Pancreas (tissue), 10 donors: ENCODE measurements around the gene RALGDS. TPM values are rescaled to one million over a fixed set of nuclear protein-coding genes. Genes with fewer than 3 reads are reported as not detected.
A peak's percentile ranks its signal among the peaks of the same experiment; 100 is the strongest.
"Not testable (repeated sequence)": the region's sequence is repeated elsewhere in the genome, so short reads cannot be mapped to it uniquely, and the experiment has no call there.

Experiments
- ATAC-seq, 4 donors: fragments of 200-7000 bp; cut with Tn5 transposase; one replicate each; pipeline versions ENCODE4 v1.8.0 to v1.9.1; 2020; ENCODE audit warnings: mild to moderate bottlenecking in 4 of 4, moderate library complexity in 4 of 4
- DNase-seq, 6 donors: peaks; one replicate each; pipeline ENCODE4 v3.0.0-alpha.2; 2020
- FAIRE-seq: peaks from 2 replicates; lab custom pipeline; 2012; peaks lifted over from hg19 to GRCh38; lab: Jason Lieb, UNC
- H3K27ac ChIP-seq, 4 donors: fragments of 200-600 bp; sonication (generic); 1 replicate in 3 of 4; 2 replicates in 1 of 4; pipeline versions ENCODE4 v1.5.0 to v1.8.0; 2020
- H3K27me3 ChIP-seq, 4 donors: fragments of 200-600 bp; one replicate each; pipeline ENCODE4 v1.8.0; 2021
- H3K36me3 ChIP-seq, 3 donors: fragments of 200-600 bp; sonication (generic) in 1 of 3; one replicate each; pipeline versions ENCODE4 v1.5.0 to v1.8.0; 2020 to 2021
- H3K4me1 ChIP-seq, 3 donors: fragments of 200-600 bp; one replicate each; pipeline ENCODE4 v1.8.0; 2021
- H3K4me3 ChIP-seq, 4 donors: fragments of 200-600 bp; sonication (generic) in 2 of 4; one replicate each; pipeline versions ENCODE4 v1.5.0 to v1.8.0; 2020 to 2021
- H3K9me3 ChIP-seq, 4 donors: fragments of 200-600 bp; one replicate each; pipeline ENCODE4 v1.8.0; 2021
- CTCF ChIP-seq, 4 donors: fragments of 200-600 bp; sonication (generic) in 3 of 4; IDR thresholded peaks; one replicate each; pipeline versions ENCODE4 v1.5.0 to v1.8.0; 2021; ENCODE audit warnings: antibody characterized with exemption in 4 of 4
- WGBS, 2 donors: extraction: QIAGEN DNeasy Blood & Tissue Kit; methylation state at CpG; one replicate each; pipeline ENCODE4 v1.1.7; 2013; 5-methylcytosine and 5-hydroxymethylcytosine counted together
- intact Hi-C, 3 donors: fragments of 100-400 bp; cut with DNase I; formaldehyde crosslinking; loops; one replicate each; pipeline versions ENCODE4 v1.11.1 to v1.14.2; 2022
- polyA plus RNA-seq, 2 donors: library from polyadenylated mRNA; stranded (reverse); fragments of 200-250 nt; gene quantifications; one replicate each; pipeline ENCODE4 v1.2.3, GENCODE V29; 2013
- total RNA-seq, 6 donors: library from RNA; stranded (reverse); fragmentation: NEBNext Ultra II Directional in 4 of 6; extraction: Animal tissue kit (Norgen Biotek cat#: 25700) in 4 of 6; gene quantifications; one replicate each; pipeline versions ENCODE4 v1.2.1 to v1.2.4, GENCODE V29; 2021 to 2023
- donor health status: healthy with polysubstance abuse.
- donor health status: DM: no; HTN: no; CAD: no; lungs with moderate emphysema.
- donor health status: DM: no; HTN: no; CAD: no.
- donor health status: control.
- donor health status: control.
- donor health status: Bipolar disorder and iron deficiency.
- donor health status: DM: yes; HTN: yes; CAD: no.
- donor health status: DM: no; HTN: no; CAD: no.
- donor health status: DM: no; HTN: no; CAD: no.
- donor health status: DM: yes; HTN: yes; CAD: no.

The RALGDS gene
- total and polyA plus RNA-seq, 8 donors, result 16.1 to 69.7 (median 20.5) TPM

GRCh38 chr9:133064241-133065069 lies 56.6 kb downstream of the RALGDS start:
- Histone ChIP-seq H3K9me3 (no peaks in the 10 kb centered on the region), H3K36me3 (peaks cover 0 to 46% (median 20%) of the 10 kb centered on the region in 3 donors), H3K4me1 (peaks cover 0 to 10% (median 10%) of the 10 kb centered on the region in 3 donors), H3K27ac (peak overlapping the region; percentile 30 to 86 (median 74)), H3K4me3 (peak overlapping the region; percentile 33 to 61 (median 52)), H3K27me3 (no peaks in the 10 kb centered on the region)
- FAIRE-seq (no peak), DNase-seq (peak in 4 of 6 donors; percentile 65 to 89 (median 72)), ATAC-seq (peak in 2 of 4 donors; percentile 0 to 5)
- intact Hi-C loops, result no loop called here
- WGBS, 2 donors, result 33 to 43% methylated on average over 30 of the region's 30 CpGs
- no peak for TF ChIP-seq CTCF (IDR thresholded peaks at IDR 0.05)

- H3K4me3 ChIP-seq, result peak overlapping the region; percentile 33 to 61 (median 52)
- 32 to 35% methylated on average over 12 to 14 of the region's 14 CpGs for WGBS, 2 donors
- H3K36me3 ChIP-seq, result peaks cover 0 to 46% (median 20%) of the 10 kb centered on the region in 3 donors
- FAIRE-seq (no peak), ATAC-seq (peak in 2 of 4 donors; percentile 0 to 1), DNase-seq (peak in 5 of 6 donors; percentile 50 to 86 (median 72))
- peak overlapping the region; percentile 30 to 86 (median 74) for H3K27ac ChIP-seq
- intact Hi-C loops, result no loop called here
- no peaks in the 10 kb centered on the region for H3K9me3 ChIP-seq
- no peak for TF ChIP-seq CTCF (IDR thresholded peaks at IDR 0.05)
- H3K27me3 ChIP-seq, result no peaks in the 10 kb centered on the region
- peaks cover 6 to 18% (median 15%) of the 10 kb centered on the region in 3 donors for H3K4me1 ChIP-seq
Observed at GRCh38 chr9:133063500-133064231, 57.4 kb downstream of the RALGDS start.

GRCh38 chr9:133063159-133063499 lies 57.9 kb downstream of the RALGDS start:
- Histone ChIP-seq H3K27me3 (no peaks in the 10 kb centered on the region), H3K27ac (peak overlapping the region; percentile 30 to 86 (median 74)), H3K9me3 (no peaks in the 10 kb centered on the region), H3K36me3 (peaks cover 0 to 46% (median 20%) of the 10 kb centered on the region in 3 donors), H3K4me1 (peaks cover 6 to 23% (median 15%) of the 10 kb centered on the region in 3 donors), H3K4me3 (peak overlapping the region; percentile 33 to 61 (median 52))
- TF ChIP-seq CTCF (IDR thresholded peaks at IDR 0.05), result no peak
- no peak for DNase-seq
- intact Hi-C loops, result no loop called here
- no peak for ATAC-seq
- no peak for FAIRE-seq
- WGBS, 2 donors, result 46 to 49% methylated on average over 8 of the region's 8 CpGs

GRCh38 chr9:133062569-133062968 lies 58.5 kb downstream of the RALGDS start:
- Histone ChIP-seq H3K36me3 (peaks cover 0 to 41% (median 20%) of the 10 kb centered on the region in 3 donors), H3K4me3 (peak overlapping the region in 3 of 4 donors; percentile 20 to 61 (median 55)), H3K4me1 (peaks cover 8 to 27% (median 20%) of the 10 kb centered on the region in 3 donors), H3K27ac (peak overlapping the region in 3 of 4 donors; percentile 44 to 86 (median 82))
- peak in 3 of 6 donors; percentile 49 to 62 (median 52) for DNase-seq
- intact Hi-C loops, ATAC-seq, H3K27me3 ChIP-seq, H3K9me3 ChIP-seq, FAIRE-seq: not testable (repeated sequence)
- 46 to 57% methylated on average over 2 to 4 of the region's 8 CpGs for WGBS, 2 donors

GRCh38 chr9:133061764-133062145 lies 59.3 kb downstream of the RALGDS start, which contains the start of gene CEL:
Gene CEL (plus strand): TSS chr9:133061981. CDS start chr9:133062003, 22 bp downstream.
- FAIRE-seq, H3K9me3 ChIP-seq, H3K27me3 ChIP-seq, intact Hi-C loops: not testable (repeated sequence)
- WGBS, 2 donors, result 0 to 10% methylated on average over 1 to 3 of the region's 9 CpGs
- H3K27ac ChIP-seq, result peak within 1 kb of the TSS; percentile 75 to 86 (median 80)
- DNase-seq (peak; percentile 89 to 100 (median 97)), ATAC-seq (peak; percentile 65 to 77 (median 71))
- H3K4me1 ChIP-seq, result peaks cover 15 to 35% (median 26%) of the 10 kb centered on the region in 3 donors
- peaks cover 0 to 34% (median 20%) of the 10 kb centered on the region in 3 donors for H3K36me3 ChIP-seq
- H3K4me3 ChIP-seq, result peak within 1 kb of the TSS in 3 of 4 donors; percentile 20 to 61 (median 55)

- DNase-seq (peak; percentile 57 to 82 (median 73)), ATAC-seq (peak; percentile 25 to 28 (median 27))
- WGBS, 2 donors, result 30 to 32% methylated on average over 13 to 14 of the region's 14 CpGs
- H3K27me3 ChIP-seq, H3K9me3 ChIP-seq, intact Hi-C loops, FAIRE-seq: not testable (repeated sequence)
- peaks cover 15 to 39% (median 26%) of the 10 kb centered on the region in 3 donors for H3K4me1 ChIP-seq
- H3K4me3 ChIP-seq, result peak overlapping the region in 2 of 4 donors; percentile 1 to 16
- H3K36me3 ChIP-seq, result peaks cover 0 to 33% (median 18%) of the 10 kb centered on the region in 3 donors
- H3K27ac ChIP-seq, result peak overlapping the region; percentile 42 to 78 (median 74)
Observed at GRCh38 chr9:133061019-133061763, 59.8 kb downstream of the RALGDS start.
